ENCODE measurements around the gene COG5. TPM values are rescaled to one million over a fixed set of nuclear protein-coding genes. Genes with fewer than 3 reads are reported as not detected.

COG5 gene
- total RNA-seq, 2 donors from 2014 or later = 50.1 to 102 TPM

DNA sequence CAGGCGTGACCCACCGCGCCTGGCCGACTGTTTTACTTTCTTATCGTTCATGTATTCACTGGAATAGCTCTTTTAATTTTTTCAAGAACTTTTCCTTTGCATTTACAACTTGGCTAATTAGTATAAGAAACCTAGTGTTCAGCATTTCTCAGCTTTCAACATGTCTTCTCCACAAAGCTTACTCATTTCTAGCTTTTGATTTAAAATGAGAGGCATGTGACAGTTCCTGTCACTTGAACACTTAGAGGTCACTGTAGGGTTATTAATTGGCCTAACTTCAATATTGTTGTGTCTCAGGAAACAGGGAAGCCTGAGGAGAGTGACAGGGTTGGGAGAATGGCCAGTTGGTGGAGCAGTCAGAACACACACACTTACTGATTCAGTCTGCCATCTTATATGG lies 218.9 kb downstream of the COG5 start:
- WGBS, 2 donors = 96 to 97% methylated on average over 5 of the region's 5 CpGs

DNA sequence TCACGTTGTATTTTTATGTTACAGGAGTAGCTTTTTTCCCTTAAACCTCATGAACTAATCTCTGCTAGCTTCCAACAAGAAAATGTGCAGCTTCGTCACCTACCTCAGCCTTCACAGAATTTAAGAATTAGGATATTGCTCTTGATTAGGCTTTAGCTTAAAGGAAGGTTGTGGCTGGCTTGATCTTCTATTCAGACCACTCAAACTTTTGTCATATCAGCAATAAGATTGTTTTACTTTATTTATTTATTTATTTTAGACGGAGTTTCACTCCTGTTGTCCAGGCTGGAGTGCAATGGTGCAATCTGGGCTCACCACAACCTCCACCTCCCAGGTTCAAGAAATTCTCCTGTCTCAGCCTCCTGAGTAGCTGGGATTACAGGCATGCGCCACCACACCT lies 219.4 kb downstream of the COG5 start:
- H3K4me3 ChIP-seq = no peak overlapping the region
- H3K4me1 ChIP-seq = no peaks in the 10 kb centered on the region
- TF ChIP-seq, protein P1, sequence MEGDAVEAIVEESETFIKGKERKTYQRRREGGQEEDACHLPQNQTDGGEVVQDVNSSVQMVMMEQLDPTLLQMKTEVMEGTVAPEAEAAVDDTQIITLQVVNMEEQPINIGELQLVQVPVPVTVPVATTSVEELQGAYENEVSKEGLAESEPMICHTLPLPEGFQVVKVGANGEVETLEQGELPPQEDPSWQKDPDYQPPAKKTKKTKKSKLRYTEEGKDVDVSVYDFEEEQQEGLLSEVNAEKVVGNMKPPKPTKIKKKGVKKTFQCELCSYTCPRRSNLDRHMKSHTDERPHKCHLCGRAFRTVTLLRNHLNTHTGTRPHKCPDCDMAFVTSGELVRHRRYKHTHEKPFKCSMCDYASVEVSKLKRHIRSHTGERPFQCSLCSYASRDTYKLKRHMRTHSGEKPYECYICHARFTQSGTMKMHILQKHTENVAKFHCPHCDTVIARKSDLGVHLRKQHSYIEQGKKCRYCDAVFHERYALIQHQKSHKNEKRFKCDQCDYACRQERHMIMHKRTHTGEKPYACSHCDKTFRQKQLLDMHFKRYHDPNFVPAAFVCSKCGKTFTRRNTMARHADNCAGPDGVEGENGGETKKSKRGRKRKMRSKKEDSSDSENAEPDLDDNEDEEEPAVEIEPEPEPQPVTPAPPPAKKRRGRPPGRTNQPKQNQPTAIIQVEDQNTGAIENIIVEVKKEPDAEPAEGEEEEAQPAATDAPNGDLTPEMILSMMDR (IDR thresholded peaks at IDR 0.05) = no peak
- no peak for TF ChIP-seq POLR2A (IDR thresholded peaks at IDR 0.05)
- DNase-seq (no peak), ATAC-seq (no peak)
- WGBS, 2 donors = 93 to 98% methylated on average over 4 of the region's 4 CpGs
- intact Hi-C loops (cut with DNase I) = no loop called here
- no peaks in the 10 kb centered on the region for H3K9me3 ChIP-seq
- H3K27ac ChIP-seq = no peak overlapping the region
- no peaks in the 10 kb centered on the region for H3K36me3 ChIP-seq (replicated peaks in 1 of 2; ENCODE audit: insufficient read depth in 1 of 2, low read depth in 2 of 2)
- no peaks in the 10 kb centered on the region for H3K27me3 ChIP-seq

More for the DNA sequence above, 218.9 kb downstream of the COG5 start:
- H3K4me1 ChIP-seq = no peaks in the 10 kb centered on the region
- no peak for ATAC-seq
- H3K36me3 ChIP-seq (replicated peaks in 1 of 2; ENCODE audit: insufficient read depth in 1 of 2, low read depth in 2 of 2) = no peaks in the 10 kb centered on the region
- DNase-seq = no peak
- H3K27me3 ChIP-seq = no peaks in the 10 kb centered on the region
- no peaks in the 10 kb centered on the region for H3K9me3 ChIP-seq
- intact Hi-C loops (cut with DNase I) = no loop called here
- no peak overlapping the region for H3K4me3 ChIP-seq
- no peak overlapping the region for H3K27ac ChIP-seq
- no peak for TF ChIP-seq POLR2A (IDR thresholded peaks at IDR 0.05)
- TF ChIP-seq, protein P1 (IDR thresholded peaks at IDR 0.05) = no peak

DNA sequence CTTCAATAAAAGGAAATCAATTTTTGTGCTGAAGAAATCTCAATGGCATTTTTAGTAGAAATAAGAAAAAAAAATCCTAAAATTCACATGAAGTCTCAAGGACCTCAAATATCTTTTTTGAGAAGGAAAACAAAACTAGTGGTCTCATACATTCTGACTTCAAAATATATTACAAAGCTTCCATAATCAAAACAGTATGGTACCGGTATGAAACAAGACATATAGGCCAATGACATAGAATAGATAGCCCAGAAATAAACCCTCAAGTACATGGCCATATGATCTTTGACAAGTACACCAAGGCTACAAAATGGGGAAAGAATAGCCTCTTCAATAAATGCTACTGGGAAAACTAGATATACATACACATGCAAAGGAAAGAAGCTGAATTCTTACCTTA lies 225.6 kb downstream of the COG5 start:
- intact Hi-C loops (cut with DNase I) = no loop called here
- H3K4me1 ChIP-seq = no peaks in the 10 kb centered on the region
- TF ChIP-seq POLR2A (IDR thresholded peaks at IDR 0.05) = no peak
- TF ChIP-seq, protein P1 (IDR thresholded peaks at IDR 0.05) = no peak

DNA sequence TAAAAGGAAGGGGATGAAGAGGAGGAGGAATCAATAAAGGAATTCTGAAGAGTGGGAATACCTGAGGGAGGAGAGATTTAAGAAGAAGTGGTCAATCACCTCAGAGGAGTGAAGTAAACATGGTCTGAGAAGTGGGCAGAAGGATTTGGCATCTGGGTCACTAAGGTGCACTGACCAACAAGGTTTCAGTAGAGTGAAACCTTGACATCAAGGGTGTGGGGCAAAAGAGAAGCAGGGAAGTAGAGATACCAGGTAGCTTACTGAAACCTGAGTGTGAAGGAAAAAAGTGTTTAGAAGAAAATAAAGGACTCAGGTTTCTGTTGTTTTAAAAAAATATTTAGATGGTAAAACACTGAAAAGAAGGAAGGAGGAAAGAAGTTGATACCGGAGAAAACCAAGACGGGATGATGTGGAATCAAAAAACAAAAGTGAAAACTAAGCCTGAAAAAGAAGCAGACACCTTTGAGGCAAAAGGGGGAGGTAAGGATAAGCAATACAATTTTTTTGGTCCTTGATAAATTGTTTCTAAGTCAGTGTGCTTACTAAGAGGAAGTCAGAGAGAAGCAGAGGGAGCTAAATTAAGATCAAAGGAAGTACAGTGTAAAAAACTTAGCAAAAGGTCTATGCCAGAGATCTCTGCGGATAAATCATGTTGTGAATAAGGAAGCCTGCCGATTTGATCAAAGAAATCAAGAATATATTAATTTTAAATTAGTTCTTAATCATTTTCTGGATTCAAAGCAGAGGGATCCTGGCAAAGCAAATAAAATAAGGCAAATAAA lies 231.0 kb downstream of the COG5 start:
- H3K4me3 ChIP-seq = no peak overlapping the region
- DNase-seq (no peak), ATAC-seq (no peak)
- intact Hi-C loops (cut with DNase I) = no loop called here
- H3K4me1 ChIP-seq = no peaks in the 10 kb centered on the region
- no peaks in the 10 kb centered on the region for H3K27me3 ChIP-seq
- no peaks in the 10 kb centered on the region for H3K36me3 ChIP-seq (replicated peaks in 1 of 2; ENCODE audit: insufficient read depth in 1 of 2, low read depth in 2 of 2)
- 51 to 76% methylated on average over 4 of the region's 4 CpGs for WGBS, 2 donors
- no peaks in the 10 kb centered on the region for H3K9me3 ChIP-seq
- TF ChIP-seq, protein P1 (IDR thresholded peaks at IDR 0.05) = no peak
- no peak for TF ChIP-seq POLR2A (IDR thresholded peaks at IDR 0.05)
- H3K27ac ChIP-seq = no peak overlapping the region

More for the DNA sequence above, 225.6 kb downstream of the COG5 start:
- Histone ChIP-seq H3K9me3 (peaks cover 0 to 4% (median 0%) of the 10 kb centered on the region in 3 donors), H3K4me3 (no peak overlapping the region), H3K27ac (no peak overlapping the region), H3K27me3 (no peaks in the 10 kb centered on the region), H3K36me3 (replicated peaks in 1 of 2; ENCODE audit: insufficient read depth in 1 of 2, low read depth in 2 of 2) (no peaks in the 10 kb centered on the region)
- WGBS, 2 donors = 90 to 97% methylated on average over 1 of the region's 1 CpG
- ATAC-seq (no peak), DNase-seq (no peak)

- intact Hi-C loops (cut with DNase I) = no loop called here
- no peak for ATAC-seq
These were observed 233.2 kb downstream of the COG5 start for GRCh38 chr7:107330478-107330877.

More at GRCh38 chr7:107330478-107330877, 233.2 kb downstream of the COG5 start:
- Histone ChIP-seq H3K27ac (no peak overlapping the region), H3K27me3 (no peaks in the 10 kb centered on the region), H3K9me3 (peaks cover 0 to 3% (median 0%) of the 10 kb centered on the region in 3 donors), H3K4me3 (no peak overlapping the region), H3K36me3 (replicated peaks in 1 of 2; ENCODE audit: insufficient read depth in 1 of 2, low read depth in 2 of 2) (no peaks in the 10 kb centered on the region), H3K4me1 (no peaks in the 10 kb centered on the region)
- TF ChIP-seq, protein P1 (IDR thresholded peaks at IDR 0.05) = no peak
- TF ChIP-seq POLR2A (IDR thresholded peaks at IDR 0.05) = no peak
- no peak for DNase-seq
